Activated naive CD8-positive, alpha-beta T cell (primary cell): ENCODE data around the gene TRMU.

Experiments
- H3K27ac Mint-ChIP-seq: one replicate; pipeline ENCODE4 v1.8.0; 2021; ENCODE audit warnings: mixed read lengths
- H3K27me3 Mint-ChIP-seq: one replicate; pipeline ENCODE4 v1.8.0; 2021; ENCODE audit warnings: mixed read lengths
- H3K36me3 Mint-ChIP-seq: one replicate; pipeline ENCODE4 v1.8.0; 2021; ENCODE audit warnings: mixed read lengths
- H3K4me1 Mint-ChIP-seq: one replicate; pipeline ENCODE4 v1.8.0; 2021; ENCODE audit warnings: low read depth, mixed read lengths
- H3K4me3 Mint-ChIP-seq: one replicate; pipeline ENCODE4 v1.8.0; 2021; ENCODE audit warnings: mild to moderate bottlenecking, mixed read lengths
- H3K9me3 Mint-ChIP-seq: one replicate; pipeline ENCODE4 v1.8.0; 2021; ENCODE audit warnings: low read depth, mixed read lengths

TRMU gene

GRCh38 chr22:46354993-46355305, 19.4 kb downstream of the TRMU start:
- H3K27me3 Mint-ChIP-seq, result no peaks in the 10 kb centered on the region
- H3K4me3 Mint-ChIP-seq, result no peak overlapping the region
- no peaks in the 10 kb centered on the region for H3K36me3 Mint-ChIP-seq
- no peak overlapping the region for H3K27ac Mint-ChIP-seq
- H3K4me1 Mint-ChIP-seq, result no peaks in the 10 kb centered on the region
- no peaks in the 10 kb centered on the region for H3K9me3 Mint-ChIP-seq

GRCh38 chr22:46355369-46355995, 20.0 kb downstream of the TRMU start:
- no peak overlapping the region for H3K27ac Mint-ChIP-seq
- no peaks in the 10 kb centered on the region for H3K27me3 Mint-ChIP-seq
- H3K9me3 Mint-ChIP-seq, result no peaks in the 10 kb centered on the region
- no peak overlapping the region for H3K4me3 Mint-ChIP-seq
- H3K36me3 Mint-ChIP-seq, result no peaks in the 10 kb centered on the region
- H3K4me1 Mint-ChIP-seq, result no peaks in the 10 kb centered on the region

DNA sequence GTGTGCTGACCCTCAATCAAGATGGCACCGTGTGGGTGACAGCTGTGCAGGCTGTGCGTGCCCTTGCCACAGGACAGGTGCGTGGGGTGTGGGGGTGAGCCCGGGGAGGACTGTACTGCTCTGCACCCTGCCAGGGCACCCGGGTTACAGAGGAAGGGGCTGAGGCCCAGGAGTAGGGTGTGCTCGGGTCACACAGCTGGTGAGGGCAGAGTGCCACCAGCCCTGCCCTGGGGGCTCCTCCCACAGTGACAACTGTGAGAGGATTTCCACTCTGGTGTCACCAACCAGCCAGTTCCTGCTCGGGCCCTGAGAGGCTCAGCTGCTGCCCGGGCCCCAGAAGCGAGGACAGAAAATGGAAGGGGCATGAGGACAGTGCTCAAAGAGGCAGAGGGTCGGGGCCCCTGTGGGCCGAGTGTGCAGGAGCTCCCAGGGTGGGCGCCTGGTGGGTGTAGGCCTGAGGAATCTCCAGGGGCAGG, 20.5 kb downstream of the TRMU start:
- Mint-ChIP-seq H3K27me3 (no peaks in the 10 kb centered on the region), H3K4me1 (no peaks in the 10 kb centered on the region), H3K36me3 (no peaks in the 10 kb centered on the region), H3K4me3 (no peak overlapping the region), H3K27ac (no peak overlapping the region), H3K9me3 (no peaks in the 10 kb centered on the region)

DNA sequence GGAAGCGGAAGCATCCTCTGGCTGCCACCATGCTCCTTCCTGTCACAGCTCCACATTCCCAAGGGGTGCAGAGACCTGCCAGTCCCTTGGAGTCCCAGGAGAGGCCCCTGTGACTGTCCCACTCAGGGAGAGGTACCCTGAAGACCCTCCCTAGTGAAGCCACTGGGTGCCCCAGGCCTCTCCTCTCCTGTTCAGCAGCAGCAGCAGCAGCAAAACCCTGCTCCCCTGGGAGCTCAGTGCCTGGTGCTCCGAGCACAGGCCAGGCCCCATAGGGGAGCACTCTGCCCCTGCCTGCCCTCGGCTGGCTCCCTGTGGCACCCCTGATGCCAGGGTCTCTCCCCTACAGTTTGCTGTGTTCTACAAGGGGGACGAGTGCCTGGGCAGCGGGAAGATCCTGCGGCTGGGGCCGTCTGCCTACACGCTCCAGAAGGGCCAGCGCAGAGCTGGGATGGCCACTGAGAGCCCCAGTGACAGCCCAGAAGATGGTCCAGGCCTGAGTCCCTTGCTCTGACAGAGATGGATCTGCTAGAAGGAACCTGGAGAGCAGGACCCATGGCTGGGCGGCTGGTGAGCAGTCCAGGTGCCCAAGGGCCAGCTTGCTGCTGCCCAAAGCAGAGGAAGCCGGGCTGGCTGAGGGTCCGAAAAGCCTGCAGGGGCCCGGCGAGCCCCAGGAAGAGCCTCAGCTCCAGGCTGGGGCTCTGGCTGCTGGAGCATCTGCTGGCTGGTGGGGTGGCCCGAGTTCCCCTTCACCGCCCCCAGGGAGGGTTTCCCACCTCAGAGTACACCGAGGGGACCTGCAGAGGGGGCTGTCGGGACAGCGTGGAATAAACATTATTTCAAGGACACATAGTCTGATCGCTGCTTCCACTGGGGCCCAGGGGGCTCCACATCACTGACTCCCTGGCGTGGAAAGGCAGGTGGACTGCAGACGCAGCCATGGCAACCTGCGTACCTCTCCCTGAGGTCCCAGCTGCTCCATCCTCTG, 21.3 kb downstream of the TRMU start:
- Mint-ChIP-seq H3K4me1 (no peaks in the 10 kb centered on the region), H3K36me3 (no peaks in the 10 kb centered on the region), H3K9me3 (no peaks in the 10 kb centered on the region), H3K27ac (no peak overlapping the region), H3K4me3 (no peak overlapping the region), H3K27me3 (no peaks in the 10 kb centered on the region)

DNA sequence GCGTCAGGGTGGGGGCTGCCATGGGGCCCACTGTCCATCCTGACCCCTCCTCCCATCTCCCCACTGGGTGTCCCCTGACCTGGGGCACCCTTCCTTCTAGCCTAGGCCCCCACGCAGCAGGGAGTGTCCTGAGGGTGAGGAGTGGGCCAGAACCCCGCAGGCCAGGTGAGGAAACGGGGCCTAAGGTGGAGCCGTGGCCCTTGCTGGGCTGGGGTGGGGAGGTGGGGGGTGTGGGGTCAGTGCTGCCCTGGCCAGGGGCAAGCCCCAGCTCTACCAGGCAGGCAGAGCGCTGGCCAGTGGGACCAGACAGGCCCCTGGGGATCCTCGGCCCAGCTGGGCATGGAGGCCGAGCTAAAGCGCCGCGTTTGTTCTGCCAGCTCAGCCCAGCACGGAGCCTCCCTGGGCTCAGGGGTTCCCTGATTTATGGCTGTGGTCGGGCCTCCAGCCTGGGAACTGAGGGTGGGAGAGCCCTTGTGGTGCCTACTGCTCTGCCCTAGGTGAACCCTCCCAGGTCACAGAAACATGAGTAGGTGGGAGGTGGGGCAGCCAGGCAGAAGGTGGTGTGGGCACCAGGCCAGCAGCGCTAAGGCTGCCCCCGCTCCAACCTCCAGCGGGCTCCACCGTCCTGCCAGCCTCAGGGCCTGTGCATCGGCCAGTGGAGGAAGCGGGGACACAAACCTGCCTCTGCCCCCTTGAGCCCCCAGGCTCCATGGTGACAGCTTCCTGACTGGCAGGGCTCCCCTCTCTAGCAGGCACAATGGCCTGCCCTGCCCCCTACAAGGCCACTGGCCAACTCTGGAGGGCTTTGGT, 22.4 kb downstream of the TRMU start:
- Mint-ChIP-seq H3K27ac (no peak overlapping the region), H3K36me3 (no peaks in the 10 kb centered on the region), H3K4me1 (no peaks in the 10 kb centered on the region), H3K4me3 (no peak overlapping the region), H3K27me3 (no peaks in the 10 kb centered on the region), H3K9me3 (no peaks in the 10 kb centered on the region)

- no peak overlapping the region for H3K27ac Mint-ChIP-seq
- no peaks in the 10 kb centered on the region for H3K27me3 Mint-ChIP-seq
- no peaks in the 10 kb centered on the region for H3K36me3 Mint-ChIP-seq
- H3K9me3 Mint-ChIP-seq, result no peaks in the 10 kb centered on the region
- no peak overlapping the region for H3K4me3 Mint-ChIP-seq
- H3K4me1 Mint-ChIP-seq, result no peaks in the 10 kb centered on the region
These were observed 23.3 kb downstream of the TRMU start for GRCh38 chr22:46358766-46359165.

DNA sequence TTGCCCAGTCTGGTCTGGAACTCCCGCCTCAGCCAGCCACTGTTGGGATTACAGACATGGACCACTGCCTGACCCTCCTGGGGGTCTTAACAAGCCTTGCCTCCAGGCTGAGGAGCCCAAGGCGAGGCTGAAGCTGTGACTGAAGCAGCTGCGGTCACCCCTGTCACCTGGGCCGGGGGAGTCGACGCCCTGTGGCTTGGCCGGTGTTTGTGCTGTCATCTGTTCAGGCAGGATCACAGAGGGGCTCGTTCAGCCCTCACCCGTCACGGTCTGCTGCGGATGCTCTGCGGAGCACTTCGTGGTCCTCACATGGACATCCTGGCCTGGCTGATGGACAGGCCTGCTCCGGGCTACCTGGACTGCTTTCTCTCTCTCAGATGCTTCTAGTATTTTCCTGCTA, 23.8 kb downstream of the TRMU start:
- Mint-ChIP-seq H3K4me3 (no peak overlapping the region), H3K36me3 (no peaks in the 10 kb centered on the region), H3K27me3 (no peaks in the 10 kb centered on the region), H3K27ac (no peak overlapping the region), H3K9me3 (no peaks in the 10 kb centered on the region), H3K4me1 (no peaks in the 10 kb centered on the region)

DNA sequence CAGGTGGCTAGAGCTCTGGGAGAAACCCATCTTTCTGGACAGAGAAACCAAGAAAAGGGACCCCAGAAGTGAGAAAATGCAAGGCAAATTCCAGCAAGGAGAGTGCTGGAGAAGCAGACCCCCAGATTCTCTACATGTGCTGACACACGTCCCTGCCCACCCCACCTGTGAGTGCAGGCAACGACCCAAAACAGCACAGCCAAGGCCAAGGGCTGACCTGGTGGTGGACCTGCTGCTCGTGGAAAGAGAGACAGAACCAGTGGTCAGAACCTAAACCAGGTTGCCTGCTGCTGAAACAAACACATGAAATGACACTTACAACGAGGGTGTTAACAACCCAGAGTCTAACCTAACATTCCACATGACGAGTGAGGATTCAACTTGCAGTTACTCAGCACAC, 24.6 kb downstream of the TRMU start:
- no peaks in the 10 kb centered on the region for H3K4me1 Mint-ChIP-seq
- H3K27ac Mint-ChIP-seq, result no peak overlapping the region
- no peaks in the 10 kb centered on the region for H3K36me3 Mint-ChIP-seq
- no peaks in the 10 kb centered on the region for H3K27me3 Mint-ChIP-seq
- no peak overlapping the region for H3K4me3 Mint-ChIP-seq
- no peaks in the 10 kb centered on the region for H3K9me3 Mint-ChIP-seq

DNA sequence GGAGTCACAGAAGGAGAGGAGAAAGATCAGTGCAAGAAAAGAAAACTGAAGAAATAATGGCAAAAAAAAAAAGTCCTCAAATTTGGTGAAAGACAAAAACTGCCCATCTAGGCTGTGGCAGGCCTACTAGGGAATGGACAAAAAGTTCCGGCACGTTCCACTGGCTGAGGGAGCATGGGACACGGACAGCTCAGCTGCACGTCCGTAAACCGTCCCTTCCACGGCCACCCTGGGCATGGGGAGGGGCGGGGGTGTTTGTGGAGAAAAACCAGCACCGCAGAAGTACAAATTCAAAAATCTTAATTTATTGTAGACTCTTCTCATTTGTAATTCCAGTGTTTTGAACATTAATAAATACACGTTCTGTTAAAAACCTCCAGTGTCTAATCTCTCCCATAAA, 25.4 kb downstream of the TRMU start:
- Mint-ChIP-seq H3K27me3 (no peaks in the 10 kb centered on the region), H3K27ac (no peak overlapping the region), H3K4me3 (no peak overlapping the region), H3K4me1 (no peaks in the 10 kb centered on the region), H3K36me3 (no peaks in the 10 kb centered on the region), H3K9me3 (no peaks in the 10 kb centered on the region)

DNA sequence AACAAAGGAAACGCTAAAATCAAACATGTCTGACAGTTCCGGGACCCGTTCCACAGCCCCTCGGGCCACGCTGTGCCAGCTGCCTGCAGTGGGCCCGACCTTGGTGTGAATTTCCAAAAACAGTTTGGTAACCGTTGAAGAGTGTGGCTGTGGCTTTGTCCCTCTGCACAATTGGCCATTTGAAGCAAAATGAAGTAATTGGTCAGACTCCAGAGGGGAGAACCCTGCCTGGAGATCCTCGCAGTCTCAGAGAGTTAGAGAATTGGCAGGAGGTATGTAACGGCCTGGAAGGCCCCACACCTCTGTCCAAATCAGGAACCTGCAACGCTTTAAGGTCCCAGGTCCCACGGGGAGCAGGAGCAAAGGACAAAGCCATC, 26.3 kb downstream of the TRMU start:
- Mint-ChIP-seq H3K4me1 (no peaks in the 10 kb centered on the region), H3K36me3 (no peaks in the 10 kb centered on the region), H3K27me3 (no peaks in the 10 kb centered on the region), H3K4me3 (no peak overlapping the region), H3K27ac (no peak overlapping the region), H3K9me3 (no peaks in the 10 kb centered on the region)

GRCh38 chr22:46362203-46362933, 26.9 kb downstream of the TRMU start:
- Mint-ChIP-seq H3K4me1 (no peaks in the 10 kb centered on the region), H3K36me3 (no peaks in the 10 kb centered on the region), H3K4me3 (no peak overlapping the region), H3K9me3 (no peaks in the 10 kb centered on the region), H3K27ac (no peak overlapping the region), H3K27me3 (no peaks in the 10 kb centered on the region)

GRCh38 chr22:46362934-46363515, 27.5 kb downstream of the TRMU start:
- no peak overlapping the region for H3K27ac Mint-ChIP-seq
- no peak overlapping the region for H3K4me3 Mint-ChIP-seq
- H3K4me1 Mint-ChIP-seq, result peaks cover 3% of the 10 kb centered on the region
- H3K9me3 Mint-ChIP-seq, result no peaks in the 10 kb centered on the region
- no peaks in the 10 kb centered on the region for H3K36me3 Mint-ChIP-seq
- H3K27me3 Mint-ChIP-seq, result no peaks in the 10 kb centered on the region

GRCh38 chr22:46363611-46364321, 28.3 kb downstream of the TRMU start:
- H3K27ac Mint-ChIP-seq, result no peak overlapping the region
- no peak overlapping the region for H3K4me3 Mint-ChIP-seq
- H3K27me3 Mint-ChIP-seq, result no peaks in the 10 kb centered on the region
- H3K9me3 Mint-ChIP-seq, result no peaks in the 10 kb centered on the region
- no peaks in the 10 kb centered on the region for H3K36me3 Mint-ChIP-seq
- H3K4me1 Mint-ChIP-seq, result peaks cover 3% of the 10 kb centered on the region
